WI38 (cell line): Measurements from ENCODE around the gene CABP2.

Experiments
- H3K4me3 ChIP-seq: 2 replicates; pipeline ENCODE4 v1.5.1; 2011; ENCODE audit warnings: low read depth, mild to moderate bottlenecking, control low read depth, low read length
- CTCF ChIP-seq: IDR thresholded peaks from 2 replicates; pipeline ENCODE4 v1.5.1; 2012; ENCODE audit warnings: low read depth, mild to moderate bottlenecking, control low read depth, low read length

The CABP2 gene

GRCh38 chr11:67470337-67471002, 52.8 kb downstream of the CABP2 start:
- no peak overlapping the region for H3K4me3 ChIP-seq
- TF ChIP-seq CTCF = no peak

GRCh38 chr11:67469508-67469811, 53.8 kb downstream of the CABP2 start:
- H3K4me3 ChIP-seq = peak overlapping the region; percentile 56
- no peak for TF ChIP-seq CTCF
